ENCODE results near the gene MAGOH.

MAGOH gene

DNA sequence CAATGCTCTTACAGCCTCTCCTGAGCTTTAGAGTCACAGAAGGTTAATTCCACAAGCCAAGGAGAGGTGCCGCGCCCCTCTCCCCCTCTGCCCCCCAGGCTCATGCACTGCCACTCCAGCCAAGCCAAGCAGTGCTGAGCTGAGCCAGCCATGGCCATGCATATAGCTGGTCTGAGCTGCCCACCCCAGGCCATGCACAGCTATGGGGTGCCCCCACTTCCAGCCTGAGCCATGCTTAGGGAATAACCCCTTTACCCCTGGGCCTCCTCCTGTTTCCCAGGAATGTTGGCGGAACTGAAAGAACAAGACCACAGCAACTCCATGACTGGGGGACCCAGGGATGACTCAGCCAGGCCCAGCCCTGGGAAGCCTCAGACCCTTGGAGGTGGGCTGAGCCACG is 34.0 kb upstream of the MAGOH start:
- DNase-seq, result no peak

GRCh38 chr1:53271446-53272090 is 33.2 kb upstream of the MAGOH start:
- DNase-seq, result no peak

DNA sequence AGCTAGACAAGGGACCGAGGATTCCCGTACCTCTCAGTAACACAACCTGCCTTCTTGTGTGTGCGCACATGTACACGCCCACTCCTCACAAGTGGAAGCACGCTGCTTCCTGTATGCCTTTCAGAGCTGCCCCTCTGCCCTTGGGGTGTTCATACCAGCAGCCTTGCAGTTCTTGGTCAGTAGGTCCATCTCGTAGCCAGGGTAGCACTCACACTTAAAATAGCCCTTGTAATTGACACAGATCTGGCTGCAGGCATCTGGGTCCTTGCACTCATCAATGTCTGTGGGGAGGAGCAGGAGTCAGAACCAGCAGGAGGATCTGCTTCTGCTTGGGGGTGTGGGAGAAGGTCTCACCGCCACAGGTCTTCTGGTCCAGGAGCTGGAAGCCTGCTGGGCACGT is 32.6 kb upstream of the MAGOH start:
- DNase-seq, result no peak

DNA sequence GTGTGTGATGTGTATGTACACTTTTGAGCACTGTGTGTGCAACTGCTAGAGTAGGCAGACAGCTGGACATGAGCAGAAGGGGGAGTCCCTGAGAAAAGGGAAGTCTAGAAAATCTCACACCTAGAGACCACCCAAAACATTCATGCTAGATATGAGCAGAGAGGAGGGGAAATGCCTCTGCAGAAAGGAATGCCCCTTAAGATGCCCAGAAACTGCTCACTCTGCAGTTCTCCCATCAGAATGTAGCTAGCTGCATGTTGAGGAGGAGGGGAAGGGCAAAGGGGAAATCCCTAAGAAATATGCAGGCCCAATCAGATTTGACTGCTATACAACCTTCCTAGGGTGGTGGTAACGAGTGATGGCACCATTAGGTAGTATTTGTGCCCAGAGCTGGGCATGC is 31.8 kb upstream of the MAGOH start:
- no peak for DNase-seq

GRCh38 chr1:53267761-53268160 is 29.4 kb upstream of the MAGOH start:
- no peak for DNase-seq

GRCh38 chr1:53266038-53266437 is 27.7 kb upstream of the MAGOH start:
- DNase-seq, result no peak

DNA sequence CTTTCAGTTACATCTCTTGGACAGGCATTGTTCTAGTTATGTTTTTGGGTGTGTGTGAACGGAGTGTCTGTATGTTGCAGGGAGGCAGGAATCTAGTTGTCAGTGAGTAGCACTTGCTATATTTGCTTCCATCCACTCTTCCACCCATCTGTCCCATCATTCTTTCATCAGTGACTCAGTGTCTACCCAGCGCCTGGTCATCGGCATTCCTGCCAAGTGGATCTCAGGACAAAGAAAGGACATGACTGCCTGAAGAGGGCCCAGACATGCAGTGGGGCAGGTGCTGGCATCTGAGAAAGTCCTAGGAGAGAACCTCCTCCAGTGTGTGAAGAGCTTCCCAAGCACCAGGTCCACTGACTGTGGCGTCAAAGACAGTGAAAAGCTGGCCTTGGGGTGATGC is 27.3 kb upstream of the MAGOH start:
- DNase-seq, result no peak

DNA sequence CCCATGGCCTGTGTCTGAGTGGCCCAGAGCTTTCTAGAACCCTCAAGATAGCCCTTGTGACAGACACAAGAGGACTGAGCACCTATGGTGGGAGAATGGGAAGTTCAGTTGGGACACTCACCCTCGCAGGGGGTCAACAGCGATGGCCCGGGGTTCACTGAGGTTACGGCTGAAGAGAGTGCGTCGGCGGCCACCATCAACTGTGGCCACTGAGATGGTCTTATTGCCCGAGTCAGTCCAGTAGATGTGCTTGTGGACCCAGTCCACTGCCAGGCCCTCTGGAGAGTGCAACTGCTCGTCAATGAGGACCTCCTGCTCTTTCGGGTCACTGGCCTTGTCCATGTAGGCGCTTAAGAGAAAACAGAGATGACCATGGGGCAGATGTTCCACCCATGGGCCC is 25.7 kb upstream of the MAGOH start:
- no peak for DNase-seq

DNA sequence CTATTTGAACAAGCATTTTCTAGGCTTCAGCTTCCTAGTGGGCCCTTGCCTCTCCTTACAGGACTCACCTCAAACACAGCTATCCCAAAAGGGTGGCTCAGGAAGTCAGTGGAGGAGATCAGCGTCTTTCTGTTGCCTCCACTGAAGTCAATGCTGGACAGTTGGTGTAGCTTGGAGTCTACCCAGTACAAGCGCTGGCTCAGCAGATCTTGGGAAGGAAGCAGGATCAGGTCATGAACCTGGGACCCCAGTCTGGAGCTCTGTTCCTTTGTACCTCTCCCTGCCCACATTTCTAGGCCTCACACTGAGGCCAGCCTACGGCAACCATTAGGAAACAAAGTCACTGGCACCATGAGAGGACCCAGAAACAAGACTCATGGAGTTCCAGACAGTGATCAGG is 23.7 kb upstream of the MAGOH start:
- no peak for DNase-seq

DNA sequence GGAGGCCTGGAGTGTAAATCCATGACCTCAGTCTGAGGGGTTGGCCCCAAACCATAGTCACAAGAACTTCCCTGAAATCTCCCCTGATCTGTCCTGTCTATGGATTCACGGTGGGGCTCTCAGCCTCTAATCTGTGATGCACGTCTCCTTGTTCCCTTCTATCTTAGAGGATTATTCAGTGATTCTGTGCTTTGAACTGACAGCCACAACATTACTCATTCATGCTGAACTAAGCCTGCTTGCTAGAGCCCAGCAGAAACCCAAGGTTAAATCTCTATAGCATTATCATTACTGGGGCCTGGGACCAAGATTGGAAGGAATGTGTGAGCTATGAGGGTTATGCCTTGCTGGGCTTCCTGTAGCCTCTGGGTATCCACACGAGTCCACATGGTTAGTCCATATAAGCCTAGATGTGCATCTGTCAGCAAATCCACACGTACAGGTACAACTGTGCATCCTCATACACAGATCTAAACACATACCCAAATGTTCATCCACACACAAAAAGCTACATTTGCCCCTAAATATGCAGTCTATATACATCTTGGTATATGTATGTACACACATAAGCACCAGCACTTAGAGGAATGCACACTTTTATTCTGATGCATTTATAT is 22.4 kb upstream of the MAGOH start:
- no peak for DNase-seq

GRCh38 chr1:53259932-53260331 is 21.6 kb upstream of the MAGOH start:
- DNase-seq, result no peak

- DNase-seq, result no peak
These were observed 19.9 kb upstream of the MAGOH start for GRCh38 chr1:53258216-53258615.

- no peak for DNase-seq
These were observed 19.2 kb upstream of the MAGOH start for GRCh38 chr1:53257454-53258081.

GRCh38 chr1:53256511-53257453 is 18.5 kb upstream of the MAGOH start:
- DNase-seq, result no peak

DNA sequence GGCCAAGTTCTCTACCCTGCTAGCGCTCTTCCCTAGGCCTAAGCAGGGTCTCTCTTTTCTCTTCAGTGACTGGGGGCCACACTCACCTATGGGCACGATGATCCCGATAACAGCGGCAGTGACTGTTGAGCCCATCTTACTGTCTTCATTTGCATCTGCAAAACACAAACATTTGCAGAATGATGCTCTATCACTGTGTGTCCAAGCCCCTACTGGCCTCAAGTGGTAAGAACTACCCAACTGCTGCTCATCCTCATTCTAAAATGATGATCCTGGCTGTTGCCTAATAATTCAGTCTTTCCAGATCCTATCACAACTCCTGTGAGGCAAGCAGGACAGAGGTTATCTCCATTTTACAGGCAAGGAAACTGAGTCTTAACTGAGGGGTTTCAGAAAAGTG is 16.7 kb upstream of the MAGOH start:
- DNase-seq, result no peak

DNA sequence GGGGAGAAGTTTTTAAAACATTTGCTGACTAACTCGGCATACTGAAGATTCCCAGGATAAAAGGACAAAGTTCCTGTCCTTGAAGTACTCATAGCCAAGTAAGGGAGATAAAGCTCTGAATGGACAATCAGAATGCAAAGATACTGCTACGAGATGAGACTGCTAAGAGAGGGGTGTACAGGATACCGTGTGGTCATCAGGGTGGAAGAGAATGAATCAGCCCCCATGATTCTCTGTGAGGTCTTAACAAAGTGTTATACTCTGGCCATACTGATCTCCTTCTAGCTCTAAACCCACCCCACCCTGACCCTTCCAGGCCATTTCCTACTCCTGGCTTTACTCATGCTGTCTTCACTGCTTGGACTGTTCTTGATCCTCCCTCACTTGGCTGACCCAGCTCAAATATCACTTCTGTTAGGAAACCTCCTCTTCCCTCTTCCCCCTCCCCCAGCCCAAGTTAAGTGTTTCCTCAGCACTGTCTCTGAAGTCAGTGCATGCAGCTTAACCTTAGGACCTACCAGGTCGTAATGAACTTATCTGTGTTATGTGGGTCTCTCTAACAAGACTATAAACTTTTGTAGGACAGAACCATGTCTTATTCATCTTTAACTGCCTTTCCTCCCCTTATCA is 15.8 kb upstream of the MAGOH start:
- no peak for DNase-seq

- DNase-seq, result no peak
These were observed 12.0 kb upstream of the MAGOH start for GRCh38 chr1:53250325-53250724.

GRCh38 chr1:53249706-53250105 is 11.4 kb upstream of the MAGOH start:
- DNase-seq, result no peak

DNA sequence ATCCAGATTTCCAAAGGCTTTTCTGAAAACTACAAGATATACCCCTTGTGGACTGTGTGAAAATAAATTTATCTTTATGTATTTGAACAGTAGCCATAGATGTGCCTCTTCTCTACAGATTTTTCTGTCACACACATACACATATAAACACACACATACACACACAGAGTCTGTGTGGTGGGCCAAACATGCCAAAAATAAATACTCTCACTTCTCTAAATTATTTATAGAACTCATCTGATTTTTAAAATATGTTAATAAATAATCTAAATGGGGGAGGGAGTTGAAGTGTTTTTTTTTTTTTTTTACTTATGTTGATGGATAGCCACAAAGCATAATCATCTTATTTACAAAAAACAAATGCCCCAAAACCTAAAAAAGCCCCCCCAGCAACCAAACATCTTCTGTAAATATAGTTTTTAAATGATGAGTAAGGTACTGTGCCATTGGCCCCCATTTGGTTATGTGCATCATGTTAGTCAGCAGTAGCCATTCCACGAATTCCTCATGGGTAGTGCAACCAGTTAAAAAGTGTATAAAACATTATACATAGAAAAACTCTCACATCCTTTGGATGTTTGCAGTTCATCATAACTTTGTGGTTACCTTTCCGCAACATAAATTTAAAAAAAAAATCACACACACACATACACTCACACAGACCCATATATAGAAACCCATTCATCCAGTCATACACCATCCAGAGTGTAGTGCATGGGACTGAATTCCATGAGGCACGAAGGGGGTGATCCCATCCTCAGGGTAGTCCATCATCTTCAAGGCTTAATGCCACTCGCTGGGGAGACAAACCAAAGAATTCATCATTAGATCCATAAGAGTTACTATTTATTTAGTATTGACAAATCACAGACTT is 8.2 kb upstream of the MAGOH start:
- no peak for DNase-seq

DNA sequence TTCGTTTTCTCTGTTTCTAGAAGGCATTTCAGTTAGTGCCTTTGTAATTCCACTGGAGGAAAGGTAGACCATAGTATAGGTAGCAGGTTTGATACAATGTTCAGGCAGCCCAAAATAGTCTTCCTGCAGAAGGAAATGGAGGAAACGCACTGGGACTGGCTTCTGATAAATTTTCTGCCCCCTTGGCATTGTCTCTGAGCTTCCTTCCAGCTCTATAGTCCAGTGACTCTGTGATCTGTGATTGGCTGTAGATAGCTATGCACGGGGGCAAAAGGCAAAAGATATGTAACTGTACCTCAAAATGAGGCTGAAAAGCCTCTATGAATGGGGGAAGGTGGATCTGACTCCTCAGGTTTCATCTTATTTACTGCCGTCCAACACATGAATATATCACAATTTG is 5.8 kb upstream of the MAGOH start:
- DNase-seq, result no peak

DNA sequence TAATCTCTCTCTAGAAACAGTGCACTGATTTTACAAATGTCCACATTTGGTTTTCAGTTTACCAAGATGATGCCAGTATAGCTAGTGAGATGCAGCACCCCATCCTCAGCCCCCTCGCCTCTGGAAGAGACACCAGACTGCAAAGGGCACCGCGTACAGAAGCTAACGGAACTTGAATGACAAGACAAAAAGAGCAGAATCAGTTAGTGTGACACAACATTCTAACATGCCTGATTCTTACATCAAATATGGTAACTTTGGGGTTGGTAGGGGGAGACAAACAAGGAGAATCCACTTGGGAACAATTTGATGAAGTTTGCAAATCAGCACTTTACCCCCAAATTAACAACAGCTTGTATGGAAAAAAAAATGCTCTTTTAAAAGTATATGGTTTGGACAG is 4.1 kb upstream of the MAGOH start:
- no peak for DNase-seq

DNA sequence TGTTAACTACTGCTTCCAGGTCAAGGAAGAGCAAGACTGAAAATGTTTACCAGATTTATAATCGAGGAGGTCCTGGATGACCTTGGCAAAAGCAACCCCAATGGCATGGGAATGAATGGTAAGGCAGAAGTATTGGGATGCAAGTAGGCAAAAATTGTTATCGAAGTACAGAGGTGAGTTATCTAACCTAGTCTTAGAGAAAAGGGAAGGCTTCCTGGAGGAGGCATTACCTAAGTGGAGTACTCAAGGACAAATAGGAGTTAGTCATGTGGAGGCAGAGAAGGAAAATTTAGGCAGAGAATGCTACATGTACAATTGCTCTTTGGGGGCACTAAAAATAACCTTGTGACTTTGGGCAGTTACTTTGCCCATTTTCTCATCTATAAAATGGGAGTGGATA is 3.5 kb upstream of the MAGOH start:
- no peak for DNase-seq

Measured in right kidney (tissue), 1 donor.